HepG2 (cell line): ENCODE measurements around the gene ABCC10. TPM values are rescaled to one million over a fixed set of nuclear protein-coding genes. Genes with fewer than 3 reads are reported as not detected.

Experiments
- ATF7-NPFF ChIP-seq: sonication (generic); formaldehyde crosslinking; IDR thresholded peaks from 2 replicates; pipeline ENCODE4 v1.8.1; 2023; ENCODE audit warnings: mild to moderate bottlenecking, low read depth, missing genetic modification reagents, moderate library complexity
- BCL3 ChIP-seq: sonication (generic); formaldehyde crosslinking; IDR thresholded peaks from 2 replicates; pipeline ENCODE4 v1.5.1; 2020; ENCODE audit warnings: mild to moderate bottlenecking, missing genetic modification reagents, moderate library complexity
- FOXO4 ChIP-seq: sonication (generic); formaldehyde crosslinking; conservative IDR thresholded peaks from 2 replicates; pipeline ENCODE4 v1.8.1; 2023; ENCODE audit warnings: missing genetic modification reagents
- NFRKB ChIP-seq: fragments of 450-650 bp; IDR thresholded peaks from 2 replicates; pipeline ENCODE4 v1.6.1; 2017
- NPAS2 ChIP-seq: sonication (generic); formaldehyde crosslinking; IDR thresholded peaks from 2 replicates; pipeline ENCODE4 v1.8.0; 2022; ENCODE audit warnings: mild to moderate bottlenecking, missing genetic modification reagents, borderline replicate concordance
- RNF219 ChIP-seq: sonication (generic); formaldehyde crosslinking; IDR thresholded peaks from 2 replicates; pipeline ENCODE4 v1.5.0; 2020; ENCODE audit warnings: mild to moderate bottlenecking, missing genetic modification reagents
- USF2 ChIP-seq, 2 experiments: sonication (generic) in 1 of 2; formaldehyde crosslinking in 1 of 2; IDR thresholded peaks; 2 replicates each; pipeline versions ENCODE4 v1.5.1 to v1.6.1; 2011 to 2020; ENCODE audit warnings: borderline replicate concordance in 1 of 2, low read depth in 1 of 2, low read length in 1 of 2, mild to moderate bottlenecking in 1 of 2, missing genetic modification reagents in 1 of 2, moderate library complexity in 1 of 2
- ZBTB25 ChIP-seq: IDR thresholded peaks from 2 replicates; pipeline ENCODE4 v1.6.1; 2018; ENCODE audit warnings: missing genetic modification reagents
- ZNF580 ChIP-seq: IDR thresholded peaks from 2 replicates; pipeline ENCODE4 v1.6.1; 2016; ENCODE audit warnings: low read depth, borderline replicate concordance
- ZNF687 ChIP-seq: sonication (generic); formaldehyde crosslinking; IDR thresholded peaks from 2 replicates; pipeline ENCODE4 v1.5.1; 2020; ENCODE audit warnings: mild to moderate bottlenecking, missing genetic modification reagents, moderate library complexity
- ZUFSP ChIP-seq: sonication (generic); formaldehyde crosslinking; IDR thresholded peaks from 2 replicates; pipeline ENCODE4 v1.9.0; 2021; ENCODE audit warnings: missing genetic modification reagents, mild to moderate bottlenecking, borderline replicate concordance
- polyA plus RNA-seq, 8 experiments: library from polyadenylated mRNA; depleted of rRNA in 3 of 8; stranded (reverse) in 7 of 8; unstranded in 1 of 8; fragments of >200 nt; fragmentation: Illumina TruSeq in 4 of 8; extraction: Trizol in 4 of 8; gene quantifications; 2 replicates each; pipeline versions ENCODE4 v1.2.1 to v1.2.3, GENCODE V29; 2011 to 2016; ENCODE audit warnings: low read depth in 4 of 8, missing spikeins in 1 of 8, mixed read lengths in 1 of 8; ENCODE audit not compliant: insufficient read depth in 1 of 8
- total RNA-seq, 5 experiments: library from RNA; depleted of rRNA; stranded (reverse); fragments of >200 nt; fragmentation: Illumina TruSeq; extraction: Trizol; gene quantifications; 2 replicates each; pipeline ENCODE4 v1.2.3, GENCODE V29; 2016; ENCODE audit warnings: low read depth in 1 of 5

ABCC10 gene
- total and polyA plus RNA-seq, 2 of the 13 experiments (the other 11 are each of a cell fraction or from before 2014, with no cell fraction given), result 16.0 to 24.3 TPM

GRCh38 chr6:43427406-43428111, at the start of gene ABCC10 (continued):
- peak; percentile 95 for TF ChIP-seq ZNF687 (CRISPR knock-in tag)
- TF ChIP-seq ZNF580, result peak; percentile 60; the same call in 1 of the 2 replicates
- peak; percentile 86 for TF ChIP-seq ATF7-NPFF (CRISPR knock-in tag)
- no peak for TF ChIP-seq ZBTB25
- no peak for TF ChIP-seq USF2 (IDR thresholded peaks at IDR 0.05; ENCODE audit: low read depth, low read length)
- no peak for TF ChIP-seq USF2 (CRISPR knock-in tag; IDR thresholded peaks at IDR 0.05; ENCODE audit: borderline replicate concordance)
- TF ChIP-seq RNF219 (CRISPR knock-in tag), result no peak
- TF ChIP-seq NPAS2, result no peak
- no peak for TF ChIP-seq FOXO4 (CRISPR knock-in tag)
- no peak for TF ChIP-seq ZUFSP (CRISPR knock-in tag)
- no peak for TF ChIP-seq NFRKB
- TF ChIP-seq BCL3 (CRISPR knock-in tag), result peak; percentile 74
